Forelimb muscle (tissue), 1 donor: ENCODE data around the gene PXMP4. TPM values are rescaled to one million over a fixed set of nuclear protein-coding genes. Genes with fewer than 3 reads are reported as not detected.
"Not testable (repeated sequence)": the region's sequence is repeated elsewhere in the genome, so short reads cannot be mapped to it uniquely, and the experiment has no call there.

ENCODE experiments used
- DNase-seq: peaks from one replicate; pipeline ENCODE4 v3.0.0-alpha.2; 2013; ENCODE audit warnings: low read depth
- polyA plus RNA-seq: library from polyadenylated mRNA; unstranded; fragments of 120-200 nt; gene quantifications from one replicate; pipeline ENCODE4 v1.2.1, GENCODE V29; 2013; ENCODE audit not compliant: insufficient read length

PXMP4 gene
- polyA plus RNA-seq = 9.1 TPM

- peak; percentile 99 for DNase-seq
Measured at GRCh38 chr20:33719989-33720709, at the start of gene PXMP4. Gene PXMP4 (minus strand): TSS chr20:33720310. CDS start chr20:33720207, 103 bp downstream.

GRCh38 chr20:33769043-33769442 is 48.9 kb upstream of the PXMP4 start:
- DNase-seq = no peak

GRCh38 chr20:33767777-33768138 is 47.6 kb upstream of the PXMP4 start:
- DNase-seq = no peak

GRCh38 chr20:33766686-33767085 is 46.6 kb upstream of the PXMP4 start:
- no peak for DNase-seq

- no peak for DNase-seq
Measured at GRCh38 chr20:33765592-33765991, 45.5 kb upstream of the PXMP4 start.

GRCh38 chr20:33765099-33765498 is 45.0 kb upstream of the PXMP4 start:
- DNase-seq = no peak

GRCh38 chr20:33761698-33762250 is 41.7 kb upstream of the PXMP4 start:
- DNase-seq = no peak

GRCh38 chr20:33757458-33757857 is 37.3 kb upstream of the PXMP4 start:
- DNase-seq = no peak

- DNase-seq = no peak
Measured at GRCh38 chr20:33757046-33757445, 36.9 kb upstream of the PXMP4 start.

- DNase-seq = not testable (repeated sequence)
Measured at GRCh38 chr20:33755936-33756490, 35.9 kb upstream of the PXMP4 start.

- no peak for DNase-seq
Measured at GRCh38 chr20:33753763-33754162, 33.7 kb upstream of the PXMP4 start.

- no peak for DNase-seq
Measured at GRCh38 chr20:33753143-33753542, 33.0 kb upstream of the PXMP4 start.

GRCh38 chr20:33751775-33752174 is 31.7 kb upstream of the PXMP4 start:
- no peak for DNase-seq

- DNase-seq = no peak
Measured at GRCh38 chr20:33746325-33746998, 26.4 kb upstream of the PXMP4 start.

- no peak for DNase-seq
Measured at GRCh38 chr20:33744773-33745385, 24.8 kb upstream of the PXMP4 start.

- no peak for DNase-seq
Measured at GRCh38 chr20:33744181-33744580, 24.1 kb upstream of the PXMP4 start.

GRCh38 chr20:33740189-33740588 is 20.1 kb upstream of the PXMP4 start:
- no peak for DNase-seq

GRCh38 chr20:33739493-33739892 is 19.4 kb upstream of the PXMP4 start:
- DNase-seq = no peak

GRCh38 chr20:33736962-33737361 is 16.9 kb upstream of the PXMP4 start:
- no peak for DNase-seq

GRCh38 chr20:33733654-33734576 is 13.8 kb upstream of the PXMP4 start:
- no peak for DNase-seq
